Ovary (tissue), 9 donors: ENCODE data around the gene LCE3A. TPM values are rescaled to one million over a fixed set of nuclear protein-coding genes. Genes with fewer than 3 reads are reported as not detected.
A peak's percentile ranks its signal among the peaks of the same experiment; 100 is the strongest.

ENCODE experiments used
- DNase-seq, 5 donors: peaks; one replicate each; pipeline ENCODE4 v3.0.0-alpha.2; 2019 to 2020
- H3K27ac ChIP-seq, 2 donors: fragments of 200-600 bp; one replicate each; pipeline versions ENCODE4 v1.5.1 to v1.8.0; 2019 to 2022
- H3K27me3 ChIP-seq: fragments of 200-600 bp; one replicate; pipeline ENCODE4 v1.8.0; 2022
- H3K36me3 ChIP-seq: fragments of 200-600 bp; sonication (generic); one replicate; pipeline ENCODE4 v1.5.1; 2019
- H3K4me1 ChIP-seq: one replicate; pipeline ENCODE4 v1.8.1; 2013; ENCODE audit warnings: mild to moderate bottlenecking, moderate library complexity; ENCODE audit not compliant: insufficient read depth
- H3K4me3 ChIP-seq: fragments of 200-600 bp; sonication (generic); one replicate; pipeline ENCODE4 v1.5.1; 2017
- H3K9me3 ChIP-seq, 2 donors: fragments of 200-600 bp in 1 of 2; sonication (generic) in 1 of 2; one replicate each; pipeline versions ENCODE4 v1.5.1 to v1.8.1; 2013 to 2019; ENCODE audit warnings: mild to moderate bottlenecking in 1 of 2, moderate library complexity in 1 of 2
- CTCF ChIP-seq, 3 donors: fragments of 450-650 bp in 2 of 3; fragments of 200-600 bp in 1 of 3; IDR thresholded peaks; one replicate each; pipeline versions ENCODE4 v1.5.1 to v1.8.0; 2016 to 2022; ENCODE audit warnings: antibody characterized with exemption in 3 of 3, mild to moderate bottlenecking in 1 of 3
- EP300 ChIP-seq: sonication (generic); formaldehyde crosslinking; IDR thresholded peaks from one replicate; pipeline ENCODE4 v1.6.1; 2017; ENCODE audit warnings: antibody characterized with exemption
- POLR2A ChIP-seq: fragments of 450-650 bp; IDR thresholded peaks from one replicate; pipeline ENCODE4 v1.6.1; 2017; ENCODE audit warnings: antibody characterized with exemption, mild to moderate bottlenecking, moderate library complexity
- WGBS, 3 donors: extraction: QIAGEN DNeasy Blood & Tissue Kit in 1 of 3; methylation state at CpG; one replicate each; pipeline versions ENCODE4 v1.1.5 to v1.1.7; 2013 to 2017; 5-methylcytosine and 5-hydroxymethylcytosine counted together
- intact Hi-C, 4 donors: fragments of 100-400 bp; cut with DNase I; formaldehyde crosslinking; loops; one replicate each; pipeline versions ENCODE4 v1.11.0 to v1.15.1; 2022 to 2023
- polyA plus RNA-seq, 2 donors: library from polyadenylated mRNA; stranded (reverse); fragments of 200-250 nt in 1 of 2; fragments of 350-450 nt in 1 of 2; fragmentation: Illumina TruSeq in 1 of 2; extraction: RNeasy Lipid Tissue Mini Kit (QIAGEN cat#74804) in 1 of 2; gene quantifications; one replicate each; pipeline ENCODE4 v1.2.3, GENCODE V29; 2013 to 2014
- total RNA-seq, 7 donors: library from RNA; depleted of rRNA in 2 of 7; stranded (reverse); fragments of >200 nt in 2 of 7; fragmentation: NEBNext Ultra II Directional in 3 of 7; extraction: Animal tissue kit (Norgen Biotek cat#: 25700) in 3 of 7; gene quantifications; one replicate each; pipeline versions ENCODE4 v1.1.0 to v1.2.4, GENCODE V29; 2016 to 2023
- donor health status: DM: no; HTN: no; CAD: no; lungs with moderate emphysema.
- donor health status: DM: no; HTN: no; CAD: no.
- donor health status: Bipolar disorder and iron deficiency.
- donor health status: DM: yes; HTN: yes; CAD: no.
- donor health status: DM: no; HTN: no; CAD: no.
- donor health status: DM: yes; HTN: yes; CAD: no.

LCE3A gene
- total and polyA plus RNA-seq, 9 donors, result not detected

GRCh38 chr1:152643945-152644344 lies 21.0 kb upstream of the LCE3A start:
- WGBS, 3 donors, result 29 to 56% (median 48%) methylated on average over 3 of the region's 3 CpGs
- intact Hi-C loops, result no loop called here
- no peak for TF ChIP-seq EP300
- no peak for TF ChIP-seq POLR2A
- TF ChIP-seq CTCF (IDR thresholded peaks at IDR 0.05), result no peak
- no peaks in the 10 kb centered on the region for H3K4me1 ChIP-seq
- H3K4me3 ChIP-seq, result no peak overlapping the region
- no peaks in the 10 kb centered on the region for H3K36me3 ChIP-seq
- no peak overlapping the region for H3K27ac ChIP-seq
- DNase-seq, result no peak
- H3K27me3 ChIP-seq, result no peaks in the 10 kb centered on the region
- H3K9me3 ChIP-seq, result no peaks in the 10 kb centered on the region

GRCh38 chr1:152640351-152640750 lies 17.4 kb upstream of the LCE3A start:
- no peak for DNase-seq
- H3K27me3 ChIP-seq, result no peaks in the 10 kb centered on the region
- WGBS, 3 donors, result 38 to 76% (median 60%) methylated on average over 1 of the region's 1 CpG

GRCh38 chr1:152630596-152630995 lies 7.7 kb upstream of the LCE3A start:
- intact Hi-C loops, result no loop called here
- Histone ChIP-seq H3K36me3 (no peaks in the 10 kb centered on the region), H3K4me3 (no peak overlapping the region), H3K27me3 (no peaks in the 10 kb centered on the region), H3K9me3 (no peaks in the 10 kb centered on the region), H3K27ac (no peak overlapping the region), H3K4me1 (no peaks in the 10 kb centered on the region)
- no peak for TF ChIP-seq EP300
- 88 to 93% (median 92%) methylated on average over 3 of the region's 3 CpGs for WGBS, 3 donors
- DNase-seq, result no peak

More at GRCh38 chr1:152640351-152640750, 17.4 kb upstream of the LCE3A start:
- TF ChIP-seq POLR2A (no peak), CTCF (IDR thresholded peaks at IDR 0.05) (no peak), EP300 (no peak)
- intact Hi-C loops, result no loop called here
- Histone ChIP-seq H3K4me1 (no peaks in the 10 kb centered on the region), H3K27ac (no peak overlapping the region), H3K36me3 (no peaks in the 10 kb centered on the region), H3K4me3 (no peak overlapping the region), H3K9me3 (no peaks in the 10 kb centered on the region)

GRCh38 chr1:152626744-152627143 lies 3.8 kb upstream of the LCE3A start:
- Histone ChIP-seq H3K27ac (no peak overlapping the region), H3K27me3 (no peaks in the 10 kb centered on the region), H3K9me3 (no peaks in the 10 kb centered on the region), H3K36me3 (no peaks in the 10 kb centered on the region), H3K4me3 (no peak overlapping the region), H3K4me1 (peaks cover 12% of the 10 kb centered on the region)
- WGBS, 3 donors, result 82 to 86% (median 83%) methylated on average over 1 of the region's 1 CpG
- no peak for DNase-seq
- intact Hi-C loops, result no loop called here
- no peak for TF ChIP-seq CTCF (IDR thresholded peaks at IDR 0.05)
- TF ChIP-seq EP300, result no peak
- TF ChIP-seq POLR2A, result no peak

GRCh38 chr1:152623203-152623844 lies 421 bp upstream of the LCE3A start:
- H3K36me3 ChIP-seq, result no peaks in the 10 kb centered on the region
- H3K27ac ChIP-seq, result peak overlapping the region in 1 of 2 donors; percentile 61
- H3K4me3 ChIP-seq, result no peak overlapping the region
- H3K9me3 ChIP-seq, result no peaks in the 10 kb centered on the region
- 29 to 36% (median 33%) methylated on average over 29 of the region's 29 CpGs for WGBS, 3 donors
- peaks cover 12% of the 10 kb centered on the region for H3K4me1 ChIP-seq
- DNase-seq, result peak in 3 of 5 donors; percentile 37 to 54 (median 41)
- intact Hi-C loops, result no loop called here
- H3K27me3 ChIP-seq, result no peaks in the 10 kb centered on the region
- no peak for TF ChIP-seq POLR2A
- TF ChIP-seq EP300, result no peak
- no peak for TF ChIP-seq CTCF (IDR thresholded peaks at IDR 0.05)
